ENCODE data around the gene WWOX.

The WWOX gene

GRCh38 chr16:78489072-78489471, 389.6 kb downstream of the WWOX start:
- no peak overlapping the region for H2AFZ ChIP-seq (ENCODE audit: insufficient read depth, low read length, poor library complexity)

GRCh38 chr16:78489631-78490030, 390.2 kb downstream of the WWOX start:
- H4K8ac ChIP-seq (ENCODE audit: low read depth, low read length): no peak overlapping the region
- no peak for DNase-seq
- H3K27me3 ChIP-seq (ENCODE audit: insufficient read depth, low read length): no peaks in the 10 kb centered on the region
- H3K4ac ChIP-seq (ENCODE audit: low read depth, low read length): no peak overlapping the region
- no peaks in the 10 kb centered on the region for H3K36me3 ChIP-seq (ENCODE audit: control insufficient read depth in 1 of 2, insufficient read depth in 2 of 2, low read length in 2 of 2)
- H3K18ac ChIP-seq (ENCODE audit: low read length): no peak overlapping the region
- H2BK120ac ChIP-seq (ENCODE audit: insufficient read depth, low read length, poor library complexity): no peak overlapping the region
- H3K79me1 ChIP-seq (ENCODE audit: low read length): no peaks in the 10 kb centered on the region
- peak overlapping the region; percentile 61 for H2BK12ac ChIP-seq (ENCODE audit: low read length)
- no peak overlapping the region for H3K27ac ChIP-seq (ENCODE audit: low read depth, low read length)
- no peak overlapping the region for H3K4me3 ChIP-seq (ENCODE audit: low read depth, low read length)
- H2AK5ac ChIP-seq (ENCODE audit: low read length): no peak overlapping the region
- no peaks in the 10 kb centered on the region for H3K9me3 ChIP-seq (ENCODE audit: insufficient read depth, low read depth, low read length)
- H4K91ac ChIP-seq (ENCODE audit: low read depth, low read length): no peak overlapping the region
- no peak overlapping the region for H2BK5ac ChIP-seq (ENCODE audit: low read depth, low read length, poor library complexity)
- no peaks in the 10 kb centered on the region for H3K79me2 ChIP-seq (ENCODE audit: control insufficient read depth, insufficient read depth, low read length, poor library complexity)
- H3K4me1 ChIP-seq (ENCODE audit: control insufficient read depth in 1 of 2, insufficient read depth in 2 of 2, low read length in 2 of 2): peaks cover 5 to 7% of the 10 kb centered on the region in 2 experiments
- H2AFZ ChIP-seq (ENCODE audit: insufficient read depth, low read length, poor library complexity): no peak overlapping the region
- no CpG with 5 or more reads among the region's 5 CpGs for WGBS (ENCODE audit: extremely low coverage, insufficient coverage, insufficient read length)
- H3K4me2 ChIP-seq (ENCODE audit: low read length): no peak overlapping the region
- no peak overlapping the region for H3K23ac ChIP-seq (ENCODE audit: low read length)
- no peak overlapping the region for H4K12ac ChIP-seq (ENCODE audit: low read depth, low read length)
- no peak overlapping the region for H3K14ac ChIP-seq (ENCODE audit: low read length)
- no peak overlapping the region for H3K9ac ChIP-seq (ENCODE audit: low read length)

More at GRCh38 chr16:78489072-78489471, 389.6 kb downstream of the WWOX start:
- no peaks in the 10 kb centered on the region for H3K36me3 ChIP-seq (ENCODE audit: control insufficient read depth in 1 of 2, insufficient read depth in 2 of 2, low read length in 2 of 2)
- peaks cover 5 to 7% of the 10 kb centered on the region in 2 experiments for H3K4me1 ChIP-seq (ENCODE audit: control insufficient read depth in 1 of 2, insufficient read depth in 2 of 2, low read length in 2 of 2)
- H3K18ac ChIP-seq (ENCODE audit: low read length): no peak overlapping the region
- H3K9ac ChIP-seq (ENCODE audit: low read length): no peak overlapping the region
- no peak for DNase-seq
- H4K8ac ChIP-seq (ENCODE audit: low read depth, low read length): no peak overlapping the region
- no peak overlapping the region for H4K91ac ChIP-seq (ENCODE audit: low read depth, low read length)
- H3K9me3 ChIP-seq (ENCODE audit: insufficient read depth, low read depth, low read length): no peaks in the 10 kb centered on the region
- no peak overlapping the region for H4K12ac ChIP-seq (ENCODE audit: low read depth, low read length)
- H3K27ac ChIP-seq (ENCODE audit: low read depth, low read length): no peak overlapping the region
- no CpG with 5 or more reads among the region's 3 CpGs for WGBS (ENCODE audit: extremely low coverage, insufficient coverage, insufficient read length)
- H2BK5ac ChIP-seq (ENCODE audit: low read depth, low read length, poor library complexity): no peak overlapping the region
- no peak overlapping the region for H3K4me3 ChIP-seq (ENCODE audit: low read depth, low read length)
- no peak overlapping the region for H3K4me2 ChIP-seq (ENCODE audit: low read length)
- H3K79me1 ChIP-seq (ENCODE audit: low read length): no peaks in the 10 kb centered on the region
- no peaks in the 10 kb centered on the region for H3K27me3 ChIP-seq (ENCODE audit: insufficient read depth, low read length)
- H3K4ac ChIP-seq (ENCODE audit: low read depth, low read length): no peak overlapping the region
- no peak overlapping the region for H2BK12ac ChIP-seq (ENCODE audit: low read length)
- H3K79me2 ChIP-seq (ENCODE audit: control insufficient read depth, insufficient read depth, low read length, poor library complexity): no peaks in the 10 kb centered on the region
- no peak overlapping the region for H2AK5ac ChIP-seq (ENCODE audit: low read length)
- H3K14ac ChIP-seq (ENCODE audit: low read length): no peak overlapping the region
- H3K23ac ChIP-seq (ENCODE audit: low read length): no peak overlapping the region
- H2BK120ac ChIP-seq (ENCODE audit: insufficient read depth, low read length, poor library complexity): no peak overlapping the region

GRCh38 chr16:78490431-78490830, 391.0 kb downstream of the WWOX start:
- DNase-seq: no peak
- H3K18ac ChIP-seq (ENCODE audit: low read length): no peak overlapping the region
- no peaks in the 10 kb centered on the region for H3K79me1 ChIP-seq (ENCODE audit: low read length)
- WGBS (ENCODE audit: extremely low coverage, insufficient coverage, insufficient read length): no CpG with 5 or more reads among the region's 11 CpGs
- H3K79me2 ChIP-seq (ENCODE audit: control insufficient read depth, insufficient read depth, low read length, poor library complexity): no peaks in the 10 kb centered on the region
- H3K23ac ChIP-seq (ENCODE audit: low read length): no peak overlapping the region
- H2BK5ac ChIP-seq (ENCODE audit: low read depth, low read length, poor library complexity): no peak overlapping the region
- H3K36me3 ChIP-seq (ENCODE audit: control insufficient read depth in 1 of 2, insufficient read depth in 2 of 2, low read length in 2 of 2): no peaks in the 10 kb centered on the region
- H3K14ac ChIP-seq (ENCODE audit: low read length): no peak overlapping the region
- H3K4me1 ChIP-seq (ENCODE audit: control insufficient read depth in 1 of 2, insufficient read depth in 2 of 2, low read length in 2 of 2): peaks cover 5 to 7% of the 10 kb centered on the region in 2 experiments
- no peaks in the 10 kb centered on the region for H3K9me3 ChIP-seq (ENCODE audit: insufficient read depth, low read depth, low read length)
- H3K4ac ChIP-seq (ENCODE audit: low read depth, low read length): no peak overlapping the region
- no peak overlapping the region for H2AK5ac ChIP-seq (ENCODE audit: low read length)
- no peak overlapping the region for H2BK12ac ChIP-seq (ENCODE audit: low read length)
- H3K4me2 ChIP-seq (ENCODE audit: low read length): no peak overlapping the region
- no peak overlapping the region for H4K8ac ChIP-seq (ENCODE audit: low read depth, low read length)
- no peak overlapping the region for H4K12ac ChIP-seq (ENCODE audit: low read depth, low read length)
- no peak overlapping the region for H2BK120ac ChIP-seq (ENCODE audit: insufficient read depth, low read length, poor library complexity)
- no peak overlapping the region for H3K4me3 ChIP-seq (ENCODE audit: low read depth, low read length)
- H3K27me3 ChIP-seq (ENCODE audit: insufficient read depth, low read length): no peaks in the 10 kb centered on the region
- no peak overlapping the region for H3K27ac ChIP-seq (ENCODE audit: low read depth, low read length)
- H2AFZ ChIP-seq (ENCODE audit: insufficient read depth, low read length, poor library complexity): no peak overlapping the region
- H3K9ac ChIP-seq (ENCODE audit: low read length): no peak overlapping the region
- H4K91ac ChIP-seq (ENCODE audit: low read depth, low read length): no peak overlapping the region

DNA sequence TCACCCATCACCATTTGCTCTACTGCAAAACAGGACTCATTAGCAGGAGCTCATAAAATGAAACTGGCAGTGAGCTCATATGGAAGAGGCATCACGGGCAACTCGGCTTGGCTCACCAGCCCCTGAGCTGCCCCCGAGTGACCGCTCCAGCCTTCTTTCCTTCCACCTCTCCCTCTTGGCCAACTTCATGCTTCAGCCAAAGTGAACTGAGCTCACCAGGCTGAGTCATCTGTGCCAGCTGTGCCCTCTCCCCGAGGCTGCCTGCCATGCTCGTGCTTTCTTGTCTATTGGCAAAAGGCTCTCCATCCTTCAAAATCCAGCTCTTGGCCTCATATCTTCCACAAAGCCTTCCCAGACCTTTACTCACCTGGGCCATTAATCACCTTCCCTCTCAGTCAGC, 391.4 kb downstream of the WWOX start:
- Histone ChIP-seq H3K4me3 (ENCODE audit: low read depth, low read length) (no peak overlapping the region), H3K23ac (ENCODE audit: low read length) (no peak overlapping the region), H3K4ac (ENCODE audit: low read depth, low read length) (no peak overlapping the region), H3K36me3 (ENCODE audit: control insufficient read depth in 1 of 2, insufficient read depth in 2 of 2, low read length in 2 of 2) (no peaks in the 10 kb centered on the region), H3K4me1 (ENCODE audit: control insufficient read depth in 1 of 2, insufficient read depth in 2 of 2, low read length in 2 of 2) (peaks cover 5 to 7% of the 10 kb centered on the region in 2 experiments), H2BK12ac (ENCODE audit: low read length) (no peak overlapping the region), H4K8ac (ENCODE audit: low read depth, low read length) (no peak overlapping the region), H2AFZ (ENCODE audit: insufficient read depth, low read length, poor library complexity) (no peak overlapping the region), H3K9ac (ENCODE audit: low read length) (no peak overlapping the region), H4K91ac (ENCODE audit: low read depth, low read length) (no peak overlapping the region), H3K9me3 (ENCODE audit: insufficient read depth, low read depth, low read length) (no peaks in the 10 kb centered on the region), H3K14ac (ENCODE audit: low read length) (no peak overlapping the region), H4K12ac (ENCODE audit: low read depth, low read length) (no peak overlapping the region), H3K79me2 (ENCODE audit: control insufficient read depth, insufficient read depth, low read length, poor library complexity) (no peaks in the 10 kb centered on the region), H3K27me3 (ENCODE audit: insufficient read depth, low read length) (no peaks in the 10 kb centered on the region), H3K27ac (ENCODE audit: low read depth, low read length) (no peak overlapping the region), H2AK5ac (ENCODE audit: low read length) (no peak overlapping the region), H2BK120ac (ENCODE audit: insufficient read depth, low read length, poor library complexity) (no peak overlapping the region), H3K79me1 (ENCODE audit: low read length) (no peaks in the 10 kb centered on the region), H3K4me2 (ENCODE audit: low read length) (no peak overlapping the region), H3K18ac (ENCODE audit: low read length) (no peak overlapping the region), H2BK5ac (ENCODE audit: low read depth, low read length, poor library complexity) (no peak overlapping the region)
- no CpG with 5 or more reads among the region's 6 CpGs for WGBS (ENCODE audit: extremely low coverage, insufficient coverage, insufficient read length)
- DNase-seq: no peak
